Stimulated activated naive CD8-positive, alpha-beta T cell treated with anti-CD3 and anti-CD28 coated beads, Interleukin-15, Interleukin-2, amounts not matched to agents 100 U/mL and 50 U/mL, for 24 hours (primary cell): ENCODE data around the gene UBE2G2.

ENCODE experiments used
- ATAC-seq: fragments of 150-1000 bp; cut with Tn5 transposase; one replicate; pipeline ENCODE4 v1.10.0; 2021
- DNase-seq: peaks from one replicate; pipeline ENCODE4 v3.0.0; 2021

Gene UBE2G2

GRCh38 chr21:44763451-44764318, 37.9 kb downstream of the UBE2G2 start:
- DNase-seq: no peak
- no peak for ATAC-seq

- ATAC-seq (no peak), DNase-seq (no peak)
Observed at GRCh38 chr21:44763050-44763378, 38.6 kb downstream of the UBE2G2 start.

- DNase-seq (no peak), ATAC-seq (no peak)
Observed at GRCh38 chr21:44762221-44763049, 39.2 kb downstream of the UBE2G2 start.

GRCh38 chr21:44761747-44762208, 39.8 kb downstream of the UBE2G2 start:
- no peak for ATAC-seq
- DNase-seq: no peak

GRCh38 chr21:44761011-44761729, 40.5 kb downstream of the UBE2G2 start:
- DNase-seq (no peak), ATAC-seq (no peak)

GRCh38 chr21:44760376-44760775, 41.2 kb downstream of the UBE2G2 start:
- DNase-seq (no peak), ATAC-seq (no peak)

- no peak for ATAC-seq
- no peak for DNase-seq
Observed at GRCh38 chr21:44759628-44760285, 41.9 kb downstream of the UBE2G2 start.

- no peak for DNase-seq
- ATAC-seq: no peak
Observed at GRCh38 chr21:44758781-44759627, 42.6 kb downstream of the UBE2G2 start.

GRCh38 chr21:44758141-44758561, 43.5 kb downstream of the UBE2G2 start:
- ATAC-seq (no peak), DNase-seq (no peak)

- DNase-seq: no peak
Observed at GRCh38 chr21:44757731-44758130, 43.9 kb downstream of the UBE2G2 start.

GRCh38 chr21:44756423-44757185, 45.0 kb downstream of the UBE2G2 start:
- DNase-seq (no peak), ATAC-seq (no peak)

More at GRCh38 chr21:44757731-44758130, 43.9 kb downstream of the UBE2G2 start:
- no peak for ATAC-seq

- peak; percentile 45 for DNase-seq
- ATAC-seq: peak; percentile 52
Observed at GRCh38 chr21:44755227-44755626, 46.4 kb downstream of the UBE2G2 start.

- no peak for ATAC-seq
- DNase-seq: no peak
Observed at GRCh38 chr21:44753357-44753756, 48.3 kb downstream of the UBE2G2 start.

GRCh38 chr21:44752671-44753235, 48.9 kb downstream of the UBE2G2 start:
- ATAC-seq (no peak), DNase-seq (no peak)

- ATAC-seq (no peak), DNase-seq (no peak)
Observed at GRCh38 chr21:44751799-44752636, 49.6 kb downstream of the UBE2G2 start.

- ATAC-seq (no peak), DNase-seq (no peak)
Observed at GRCh38 chr21:44751186-44751798, 50.3 kb downstream of the UBE2G2 start.

- no peak for ATAC-seq
- DNase-seq: no peak
Observed at GRCh38 chr21:44750675-44751025, 51.0 kb downstream of the UBE2G2 start.
